ENCODE data around the gene TNF.

- no peak for TF ChIP-seq CTCF (IDR thresholded peaks at IDR 0.05 in 8 of 11, conservative IDR thresholded peaks at IDR 0.05 in 3 of 11)
- TF ChIP-seq POLR2A (IDR thresholded peaks at IDR 0.05) = no peak
These were observed 19.1 kb upstream of the TNF start for GRCh38 chr6:31556307-31556706.
